ENCODE results near the gene PGD. TPM values are rescaled to one million over a fixed set of nuclear protein-coding genes. Genes with fewer than 3 reads are reported as not detected.

PGD gene
- total and polyA plus RNA-seq, 2 of the 13 experiments (the other 11 are each of a cell fraction or from before 2014, with no cell fraction given): 64.8 to 210 TPM

GRCh38 chr1:10399444-10399941 lies 629 bp downstream of the PGD start (continued):
- TF ChIP-seq ZFP90 (CRISPR knock-in tag; IDR thresholded peaks at IDR 0.05; ENCODE audit: borderline replicate concordance): no peak
- TF ChIP-seq ZBTB34 (CRISPR knock-in tag; IDR thresholded peaks at IDR 0.05): 0 out of 2 replicates have a peak, but pooled peaks have one; percentile 23
- TF ChIP-seq U2AF1 (optimal IDR thresholded peaks at IDR 0.05; ENCODE audit: low read depth, low read length): no peak
- TF ChIP-seq ZNF205 (CRISPR knock-in tag; IDR thresholded peaks at IDR 0.05): no peak
- 0 out of 2 replicates have a peak, but pooled peaks have one; percentile 20 for TF ChIP-seq ZSCAN30 (CRISPR knock-in tag; IDR thresholded peaks at IDR 0.05)
- TF ChIP-seq CENPT (CRISPR knock-in tag; IDR thresholded peaks at IDR 0.05; ENCODE audit: low read depth): no peak
- TF ChIP-seq MTA3 (CRISPR knock-in tag; IDR thresholded peaks at IDR 0.05): no peak
- no peak for TF ChIP-seq NCOA2 (CRISPR knock-in tag; IDR thresholded peaks at IDR 0.05)
- TF ChIP-seq SRF (IDR thresholded peaks at IDR 0.05; ENCODE audit: low read depth, low read length): no peak
- 0 out of 2 replicates have a peak, but pooled peaks have one; percentile 5 for TF ChIP-seq CBFB (CRISPR knock-in tag; IDR thresholded peaks at IDR 0.05)
- TF ChIP-seq ZSCAN31 (CRISPR knock-in tag; IDR thresholded peaks at IDR 0.05; ENCODE audit: low read depth): peak; percentile 20; the same call in 1 of the 2 replicates
- 0 out of 2 replicates have a peak, but pooled peaks have one; percentile 67 for TF ChIP-seq SNAPC5 (CRISPR knock-in tag; IDR thresholded peaks at IDR 0.05; ENCODE audit: borderline replicate concordance)
- TF ChIP-seq ZMYM2 (CRISPR knock-in tag; IDR thresholded peaks at IDR 0.05): no peak
- 0 out of 2 replicates have a peak, but pooled peaks have one; percentile 1 for TF ChIP-seq ZNF253 (CRISPR knock-in tag; IDR thresholded peaks at IDR 0.05; ENCODE audit: borderline replicate concordance)
- TF ChIP-seq ZNF274 (CRISPR knock-in tag; IDR thresholded peaks at IDR 0.05): no peak
- no peak for TF ChIP-seq ISL2 (CRISPR knock-in tag; IDR thresholded peaks at IDR 0.05)
- TF ChIP-seq DBP (CRISPR knock-in tag; IDR thresholded peaks at IDR 0.05; ENCODE audit: not compliant biosample characterization): no peak
- TF ChIP-seq ZNF143 (CRISPR knock-in tag; IDR thresholded peaks at IDR 0.05): no peak
- no peak for TF ChIP-seq SYNCRIP (IDR thresholded peaks at IDR 0.05; ENCODE audit: insufficient read depth, low read depth, low read length)
- TF ChIP-seq SRSF1 (optimal IDR thresholded peaks at IDR 0.05; ENCODE audit: low read depth, low read length): peak; percentile 6
- no peak for TF ChIP-seq ZNF772 (CRISPR knock-in tag; IDR thresholded peaks at IDR 0.05)
- TF ChIP-seq RFXAP (CRISPR knock-in tag; IDR thresholded peaks at IDR 0.05; ENCODE audit: borderline replicate concordance): no peak
- TF ChIP-seq ZNF660 (CRISPR knock-in tag; IDR thresholded peaks at IDR 0.05; ENCODE audit: borderline replicate concordance, low read depth): no peak
- no peak for TF ChIP-seq RNF219 (CRISPR knock-in tag; IDR thresholded peaks at IDR 0.05)
- no peak for TF ChIP-seq CREB3 (CRISPR knock-in tag; IDR thresholded peaks at IDR 0.05)
- TF ChIP-seq ZC3H4 (CRISPR knock-in tag; IDR thresholded peaks at IDR 0.05; ENCODE audit: borderline replicate concordance): no peak
- TF ChIP-seq SCMH1 (CRISPR knock-in tag; IDR thresholded peaks at IDR 0.05; ENCODE audit: borderline replicate concordance): no peak
